Activated CD4-positive, alpha-beta T cell treated with anti-CD3 and anti-CD28 coated beads, Interleukin-2, amount 50 U/mL, for 1 hour (primary cell): ENCODE results near the gene BCORL1.
A peak's percentile ranks its signal among the peaks of the same experiment; 100 is the strongest.

Experiments used
- DNase-seq: peaks from one replicate; pipeline ENCODE4 v3.0.0-alpha.2; 2020

The BCORL1 gene

GRCh38 chrX:130060122-130061069 lies 78.0 kb downstream of the BCORL1 start:
- peak; percentile 79 for DNase-seq

- no peak for DNase-seq
Measured at GRCh38 chrX:130066975-130067615, 84.7 kb downstream of the BCORL1 start.

GRCh38 chrX:130071611-130072344 lies 89.3 kb downstream of the BCORL1 start:
- DNase-seq, result no peak

- no peak for DNase-seq
Measured at GRCh38 chrX:130072345-130072740, 89.9 kb downstream of the BCORL1 start.

GRCh38 chrX:130075777-130076176 lies 93.3 kb downstream of the BCORL1 start:
- DNase-seq, result no peak

- DNase-seq, result peak; percentile 53
Measured at GRCh38 chrX:130079824-130080406, 97.5 kb downstream of the BCORL1 start.

- DNase-seq, result no peak
Measured at GRCh38 chrX:130080791-130081367, 98.4 kb downstream of the BCORL1 start.

- no peak for DNase-seq
Measured at GRCh38 chrX:130081421-130082045, 99.1 kb downstream of the BCORL1 start.

- peak; percentile 53 for DNase-seq
Measured at GRCh38 chrX:130082244-130083106, 100.0 kb downstream of the BCORL1 start.

- DNase-seq, result no peak
Measured at GRCh38 chrX:130083107-130083490, 100.7 kb downstream of the BCORL1 start.

GRCh38 chrX:130083656-130084382 lies 101.4 kb downstream of the BCORL1 start:
- DNase-seq, result no peak

- no peak for DNase-seq
Measured at GRCh38 chrX:130084631-130085237, 102.3 kb downstream of the BCORL1 start.

GRCh38 chrX:130085551-130086446 lies 103.4 kb downstream of the BCORL1 start:
- no peak for DNase-seq

GRCh38 chrX:130086447-130087206 lies 104.2 kb downstream of the BCORL1 start:
- peak; percentile 61 for DNase-seq

GRCh38 chrX:130090364-130090763 lies 107.9 kb downstream of the BCORL1 start:
- DNase-seq, result no peak

- DNase-seq, result peak; percentile 75
Measured at GRCh38 chrX:130091980-130092522, 109.6 kb downstream of the BCORL1 start.

GRCh38 chrX:130093271-130093670 lies 110.8 kb downstream of the BCORL1 start:
- DNase-seq, result no peak

- no peak for DNase-seq
Measured at GRCh38 chrX:130094696-130095095, 112.3 kb downstream of the BCORL1 start.
